GM04503 (cell line): ENCODE results near the gene VTI1A.

Experiments
- DNase-seq: peaks from one replicate; pipeline ENCODE4 v3.0.0-alpha.2; 2012; ENCODE audit warnings: low read depth

The VTI1A gene

DNA sequence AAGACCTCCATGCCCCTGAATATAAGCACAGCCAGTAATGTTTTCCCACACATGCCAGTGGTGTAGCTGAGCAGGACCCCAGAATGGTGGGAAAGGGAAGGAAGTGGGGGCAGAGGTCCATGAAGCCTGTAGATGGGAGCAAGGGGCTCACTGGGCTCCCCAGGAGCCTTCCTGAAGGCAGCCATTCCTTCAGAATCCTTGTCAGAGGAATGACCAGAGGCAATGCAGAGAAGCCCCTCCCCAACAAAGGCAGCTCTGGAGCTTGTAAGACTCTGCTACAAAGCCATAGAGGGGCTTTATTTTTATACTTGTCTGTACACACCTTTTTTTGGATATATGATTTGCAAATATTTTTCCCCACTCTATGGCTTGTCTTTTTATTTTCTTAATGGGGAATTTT is 338.1 kb downstream of the VTI1A start:
- no peak for DNase-seq

DNA sequence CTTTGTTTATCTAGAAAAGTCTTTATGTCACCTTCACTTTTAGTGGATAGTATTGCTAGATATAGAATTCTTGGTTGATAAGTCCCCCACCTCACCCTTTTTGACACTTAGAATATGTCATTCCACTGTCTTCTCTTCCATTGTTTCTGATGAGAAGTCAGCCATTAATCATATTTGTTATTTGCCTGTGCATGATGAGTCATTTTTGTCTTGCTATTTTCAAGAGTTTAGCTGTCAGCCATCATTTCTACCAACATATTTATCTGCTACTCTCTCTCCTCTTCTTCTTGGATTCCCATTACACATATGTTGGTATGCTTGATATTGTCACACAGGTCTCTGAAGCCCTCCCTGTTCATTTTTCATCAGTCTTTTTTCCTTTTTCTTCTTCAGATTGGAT is 342.2 kb downstream of the VTI1A start:
- no peak for DNase-seq

DNA sequence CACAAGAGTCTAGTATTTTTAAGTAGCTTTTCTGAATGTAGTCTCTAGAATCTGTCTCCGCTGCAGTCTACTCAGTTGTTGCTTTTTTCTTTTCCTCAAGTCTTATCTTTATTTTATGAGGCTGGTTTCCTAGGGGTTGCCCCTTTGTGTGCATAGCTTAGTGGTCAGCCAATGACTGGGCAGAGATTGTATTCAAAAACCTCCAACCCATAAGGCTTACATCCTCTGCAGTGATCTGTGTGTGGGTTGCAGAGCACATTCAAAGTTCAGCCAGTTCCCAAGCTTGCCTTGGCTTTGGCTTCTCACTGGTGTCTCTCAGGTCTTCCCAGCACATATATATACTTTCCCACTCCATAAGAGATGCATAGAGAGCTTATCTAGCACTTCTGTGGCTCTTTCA is 343.0 kb downstream of the VTI1A start:
- no peak for DNase-seq

DNA sequence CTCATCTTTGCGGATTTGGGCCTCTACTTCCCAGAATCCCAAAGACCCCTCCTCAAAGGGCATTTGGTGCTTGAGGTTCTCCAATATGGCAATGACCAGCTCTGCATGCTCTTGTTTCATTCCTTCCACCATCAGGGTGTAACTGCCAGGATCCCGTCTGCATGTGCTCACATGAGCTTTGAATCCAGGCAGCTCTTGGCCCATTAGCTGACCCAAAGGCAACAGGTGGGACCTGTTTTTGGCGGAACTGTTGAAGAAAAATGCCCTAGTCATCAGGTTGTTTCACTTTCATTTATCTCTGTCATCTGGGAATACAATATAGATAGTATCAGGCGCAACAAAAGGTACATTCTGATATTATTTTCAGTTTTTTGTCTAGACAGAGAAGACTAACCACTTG is 343.9 kb downstream of the VTI1A start:
- no peak for DNase-seq

DNA sequence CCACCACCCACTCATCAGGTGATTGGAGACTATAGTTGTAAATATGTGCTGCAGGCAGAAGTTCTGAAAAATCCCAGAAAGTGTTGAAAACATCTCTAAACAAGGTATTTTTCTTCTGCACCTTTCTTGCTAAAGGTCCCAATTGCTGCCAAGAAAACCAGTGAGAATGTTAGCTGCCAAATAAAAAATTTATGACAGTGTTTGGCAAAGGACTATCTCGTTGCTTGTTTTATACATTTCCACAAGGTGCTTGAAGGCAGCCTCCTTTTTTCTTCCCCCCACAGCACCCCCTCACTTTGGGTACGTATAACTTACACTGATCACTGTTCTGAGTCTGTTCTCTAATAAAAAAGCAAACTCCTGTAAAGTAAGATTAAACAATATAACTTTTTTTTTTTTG is 344.4 kb downstream of the VTI1A start:
- no peak for DNase-seq

DNA sequence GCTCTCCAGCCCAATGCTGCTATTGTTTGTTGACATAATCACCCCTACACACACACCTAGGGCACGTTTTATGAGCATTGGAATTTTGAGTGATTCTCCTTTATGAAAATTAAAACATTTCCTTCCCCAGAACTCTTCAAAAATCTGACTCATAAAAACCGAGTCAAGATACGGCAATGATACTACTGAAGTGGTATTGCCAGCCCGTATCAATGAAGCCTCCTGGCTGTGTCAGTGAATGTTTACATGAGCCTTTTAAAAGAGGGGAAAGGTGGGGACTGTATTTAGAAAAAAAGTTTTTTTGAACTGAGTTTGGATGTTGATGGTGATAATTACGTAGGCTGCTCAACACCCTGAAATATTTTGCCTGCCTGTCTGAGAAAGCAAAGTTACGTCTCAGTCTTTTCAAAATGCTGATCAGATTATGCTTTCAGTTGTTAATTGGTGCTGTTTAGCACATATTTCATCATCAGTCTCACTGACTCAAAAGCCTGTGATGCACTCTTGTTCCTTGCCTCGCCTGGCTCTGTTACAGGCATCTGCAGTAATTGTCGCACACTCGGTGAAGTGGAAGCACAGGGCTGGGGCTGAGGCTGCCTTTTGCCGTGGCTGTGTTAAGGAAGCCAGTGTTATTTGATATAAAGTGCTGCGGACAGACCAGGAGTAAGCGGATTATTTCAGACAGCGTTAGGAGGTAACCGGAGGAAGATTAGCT is 345.6 kb downstream of the VTI1A start:
- peak; percentile 50 for DNase-seq

DNA sequence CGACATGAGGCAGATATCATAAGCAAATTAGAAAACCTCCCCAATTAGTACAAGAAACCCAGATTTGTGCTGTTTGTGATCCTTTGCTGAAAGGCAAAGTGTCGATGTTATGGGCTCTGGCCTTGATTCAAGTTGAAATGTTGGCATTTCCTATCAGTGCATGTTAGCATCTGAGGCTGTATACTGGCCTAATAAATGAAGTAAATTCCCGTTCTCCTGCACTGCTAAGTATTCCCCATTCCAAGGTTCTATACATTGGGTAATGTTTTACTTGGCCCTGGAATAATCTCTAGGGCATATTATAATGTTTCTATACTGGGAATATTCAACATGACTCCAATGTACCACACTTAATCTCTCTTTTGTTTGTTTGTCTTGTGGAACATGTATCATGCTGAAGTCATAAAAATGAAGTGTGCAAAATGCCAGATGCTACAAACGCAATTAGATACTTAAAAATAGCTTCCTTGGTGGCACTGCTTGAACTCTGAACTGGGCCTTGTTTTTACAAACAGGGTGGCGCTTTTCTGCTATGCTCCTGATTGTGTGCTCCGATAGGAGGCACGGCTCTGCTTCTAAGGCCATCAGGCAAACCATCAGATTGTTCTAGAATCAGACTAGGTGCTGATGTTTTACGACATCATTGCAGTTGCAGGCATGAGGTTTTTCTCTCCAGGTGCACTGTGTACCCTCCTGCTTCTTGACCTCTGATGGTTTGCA is 346.3 kb downstream of the VTI1A start:
- no peak for DNase-seq

DNA sequence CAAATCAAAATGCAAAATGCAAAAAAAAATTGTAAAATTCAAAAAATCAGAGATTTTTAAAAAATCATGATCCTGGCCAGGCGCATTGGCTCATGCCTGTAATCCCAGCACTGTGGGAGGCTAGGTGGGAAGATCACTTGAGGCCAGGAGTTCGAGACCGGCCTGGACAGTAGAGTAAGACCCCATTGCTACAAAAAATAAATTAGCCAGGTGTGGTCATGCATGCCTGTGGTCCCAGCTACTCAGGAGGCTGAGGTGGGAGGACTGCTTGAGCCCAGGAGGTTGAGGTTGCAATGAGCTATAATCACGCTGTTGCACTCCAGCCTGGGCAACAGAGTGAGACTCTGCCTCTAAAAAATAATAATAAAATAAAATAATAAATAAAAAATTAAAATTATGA is 347.2 kb downstream of the VTI1A start:
- DNase-seq, result no peak

DNA sequence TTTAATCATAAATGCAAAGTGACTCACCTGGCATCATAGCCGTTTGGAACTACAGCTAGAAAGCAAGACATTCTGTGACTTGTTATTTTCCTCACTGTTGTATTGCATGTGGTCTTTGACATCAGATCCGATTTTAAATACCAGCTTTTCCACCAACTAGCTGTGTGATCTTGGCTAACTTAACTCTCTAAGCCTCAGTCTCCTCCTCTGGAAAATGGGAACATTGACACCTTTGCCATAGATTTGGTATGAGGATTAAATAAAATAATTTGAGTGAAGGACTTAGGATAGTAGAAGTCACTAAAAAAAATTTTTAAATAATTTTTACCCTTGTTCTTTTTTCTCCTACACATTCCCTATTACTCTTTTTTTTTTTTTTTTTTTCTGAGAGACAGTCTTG is 348.1 kb downstream of the VTI1A start:
- DNase-seq, result no peak

DNA sequence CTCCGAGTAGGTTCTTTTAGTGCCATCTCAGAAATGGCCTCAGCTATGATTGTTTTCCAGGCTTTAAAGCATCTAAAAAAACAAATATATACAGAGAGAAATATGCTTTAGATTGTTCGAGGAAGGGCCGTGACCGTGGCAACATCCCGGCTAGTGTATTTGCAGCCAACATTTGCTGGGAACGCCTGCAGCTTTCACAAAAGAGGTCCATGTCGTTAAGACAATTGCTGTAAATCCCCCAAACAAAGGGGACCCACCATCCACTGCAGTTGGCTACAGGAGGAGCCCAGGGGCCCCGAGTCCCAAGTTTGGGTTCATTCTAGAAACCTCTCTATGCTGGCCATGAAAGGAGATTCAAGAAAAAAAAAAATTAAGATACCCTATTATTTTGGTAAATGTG is 350.2 kb downstream of the VTI1A start:
- DNase-seq, result no peak

DNA sequence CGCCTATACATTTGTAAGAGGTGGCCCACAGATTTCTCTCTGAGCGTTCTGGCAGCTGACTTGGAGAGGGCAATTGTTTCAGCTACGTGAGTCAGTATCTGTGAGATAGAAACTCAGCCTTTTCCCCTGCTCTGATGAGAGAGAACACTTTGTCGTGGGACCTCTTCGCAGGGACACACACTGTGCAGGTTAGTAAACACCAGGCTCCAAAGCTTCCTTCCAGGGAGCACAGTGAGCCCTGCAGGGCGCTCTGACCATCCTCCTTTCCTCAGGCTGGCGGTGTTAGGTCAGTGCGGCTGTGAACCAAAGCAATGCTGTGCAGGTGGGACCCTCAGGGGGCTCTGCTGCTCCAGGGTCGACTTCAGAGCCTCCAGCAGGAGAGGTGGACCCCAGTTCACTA is 350.8 kb downstream of the VTI1A start:
- DNase-seq, result no peak

DNA sequence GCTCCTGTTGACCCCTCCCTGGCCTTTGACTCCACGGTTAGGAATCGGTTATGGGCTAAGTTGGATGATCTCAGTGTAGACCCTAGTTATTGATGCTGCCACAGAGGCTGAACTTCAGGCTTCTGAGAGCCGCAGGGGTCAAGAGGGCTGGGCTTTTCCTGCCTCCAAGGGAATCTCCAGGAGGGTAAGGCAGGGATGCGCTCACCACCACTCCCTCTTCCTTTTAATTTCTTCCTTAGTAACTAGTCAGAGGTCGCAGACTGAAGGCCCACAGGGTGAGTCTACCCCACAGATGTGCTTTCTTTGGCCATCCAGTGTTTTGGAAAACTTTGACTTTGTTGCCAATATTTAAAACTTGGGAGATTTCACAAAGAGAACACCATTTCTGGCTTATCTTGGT is 352.0 kb downstream of the VTI1A start:
- DNase-seq, result no peak

DNA sequence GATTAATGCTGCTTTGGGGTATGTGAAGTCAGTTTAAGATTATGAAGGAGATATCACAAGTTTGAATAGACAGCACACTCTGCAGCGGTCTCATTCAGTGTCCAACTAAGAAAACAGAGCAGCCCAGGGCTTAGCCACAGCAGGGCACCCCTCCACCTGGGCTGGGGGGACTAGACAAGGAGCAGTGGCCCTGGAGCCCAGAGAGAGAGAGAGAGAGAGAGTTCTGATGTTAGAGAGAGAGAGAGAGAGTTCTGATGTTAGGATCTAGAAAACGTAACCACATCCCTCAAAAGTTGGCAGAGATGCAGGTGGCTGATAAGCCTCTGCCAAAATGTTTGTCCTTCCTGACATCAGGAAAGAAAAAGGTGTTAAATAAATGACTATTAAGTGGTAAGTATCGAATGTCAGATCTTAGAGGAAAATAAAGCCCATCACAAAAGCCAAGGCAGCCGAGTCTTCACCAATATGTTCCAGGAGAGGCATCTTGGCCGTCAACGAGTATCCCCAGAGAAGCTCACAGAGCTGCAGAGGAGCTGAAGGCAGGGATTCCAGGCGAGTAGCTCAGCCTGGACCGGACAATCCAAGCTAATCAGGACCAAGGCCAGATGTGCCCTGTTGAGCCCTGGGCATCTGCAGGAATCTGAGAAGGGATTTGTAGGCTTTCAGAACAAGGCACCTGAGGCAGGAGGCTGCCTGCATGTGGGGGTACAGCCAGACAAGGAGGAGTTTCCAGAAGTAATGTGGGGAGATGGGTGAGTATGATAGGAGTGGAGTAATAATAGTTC is 352.9 kb downstream of the VTI1A start:
- DNase-seq, result no peak

DNA sequence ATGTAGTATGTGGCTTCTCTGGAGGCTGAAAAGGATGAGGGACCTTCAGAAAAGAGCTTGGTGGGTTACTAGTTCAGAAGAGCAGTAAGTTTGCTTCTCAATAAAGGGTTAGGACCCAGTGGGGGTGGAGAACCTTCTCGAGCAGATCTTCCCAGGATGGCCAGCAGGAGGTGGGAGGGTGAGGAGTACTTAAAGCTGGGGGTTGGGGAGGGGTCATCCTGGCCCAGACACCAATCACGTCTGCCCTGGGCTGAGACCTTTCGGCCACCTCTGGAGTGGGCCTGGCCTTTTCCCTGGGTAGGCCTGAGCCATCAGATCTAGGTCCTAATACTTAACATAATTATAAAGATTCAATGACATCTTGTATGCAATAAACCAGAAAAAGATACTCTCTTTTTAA is 354.0 kb downstream of the VTI1A start:
- no peak for DNase-seq

DNA sequence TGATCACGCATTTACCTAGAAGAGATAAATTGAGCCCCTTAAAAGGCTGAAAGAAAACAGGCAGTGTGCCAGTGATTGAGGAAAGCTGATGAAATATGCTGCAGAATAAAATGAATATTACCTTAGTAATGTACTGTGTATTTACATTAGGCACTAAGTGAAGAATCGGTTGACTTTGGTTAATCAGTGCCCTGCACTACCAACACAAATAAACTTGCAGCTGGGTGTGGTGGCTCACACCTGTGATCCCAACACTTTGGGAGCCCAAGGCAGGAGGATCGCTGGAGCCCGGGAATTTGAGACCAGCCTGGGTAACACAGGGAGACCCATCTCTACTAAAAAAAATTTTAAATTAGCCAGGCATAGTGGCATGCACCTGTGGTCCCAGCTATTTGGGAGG is 354.7 kb downstream of the VTI1A start:
- no peak for DNase-seq

DNA sequence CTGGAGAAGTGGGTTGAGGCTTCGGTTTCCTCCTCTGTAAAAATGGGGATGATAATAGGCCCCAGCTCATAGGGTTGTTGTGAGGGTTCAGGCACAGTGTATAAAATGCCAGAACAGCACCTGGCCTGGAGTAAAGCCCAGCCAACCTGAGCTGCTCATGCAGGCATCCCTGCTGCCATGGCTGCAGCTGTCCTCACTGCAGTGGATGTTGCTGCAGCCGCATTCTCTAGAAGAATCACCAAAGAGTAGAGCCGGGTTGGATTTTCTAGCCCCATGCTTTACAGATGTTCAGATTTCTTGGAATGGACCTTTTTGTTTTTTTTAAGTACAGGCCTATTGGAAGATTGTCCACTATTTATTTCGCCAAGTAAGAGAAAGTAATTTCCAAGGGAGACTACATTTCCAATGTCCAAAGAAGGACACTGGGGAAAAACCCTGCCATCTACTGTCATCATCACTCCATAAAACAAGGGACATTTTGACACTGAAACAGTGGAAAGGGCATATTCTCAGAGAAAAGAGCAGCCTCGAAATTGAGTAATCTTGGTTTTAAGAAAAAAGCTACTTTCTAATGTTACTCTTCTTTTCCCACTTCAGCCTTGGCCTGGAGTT is 355.5 kb downstream of the VTI1A start:
- no peak for DNase-seq

DNA sequence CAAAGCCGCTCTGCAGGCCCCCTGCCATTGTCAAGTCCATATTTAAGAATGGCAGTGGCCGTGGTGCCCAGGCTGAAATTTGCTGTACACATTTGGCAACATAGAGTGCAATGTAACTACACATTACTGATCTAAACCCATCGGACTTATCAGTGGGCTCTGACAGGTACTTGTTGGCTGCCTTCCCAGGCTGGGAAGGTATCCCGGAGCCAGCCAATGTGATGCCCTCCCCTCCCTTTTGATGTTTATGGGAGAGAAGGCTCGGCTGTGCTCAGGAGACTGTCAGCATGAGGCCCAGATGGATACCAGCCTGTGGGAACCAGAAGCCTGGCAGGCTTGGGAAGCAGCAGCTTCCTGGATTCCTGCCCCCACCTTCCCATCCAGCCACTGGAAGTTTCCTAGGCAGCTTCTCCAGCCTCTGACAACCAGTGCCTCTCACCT is 357.0 kb downstream of the VTI1A start:
- no peak for DNase-seq

DNA sequence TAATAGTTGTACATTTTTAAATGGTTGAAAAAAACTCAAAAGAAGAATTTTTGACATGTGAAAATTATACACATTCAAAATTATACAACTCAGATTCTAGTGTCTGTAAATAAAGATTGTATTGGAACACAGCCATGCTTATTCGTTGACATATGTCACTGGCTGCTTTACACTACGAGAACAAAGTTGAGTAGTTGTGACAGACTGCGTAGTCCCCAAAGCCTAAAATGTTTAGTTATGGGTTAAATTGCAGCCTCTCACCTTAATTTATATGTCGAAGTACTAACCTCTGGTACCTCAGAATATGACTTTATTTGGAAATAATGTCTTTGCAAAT is 358.2 kb downstream of the VTI1A start:
- DNase-seq, result no peak

DNA sequence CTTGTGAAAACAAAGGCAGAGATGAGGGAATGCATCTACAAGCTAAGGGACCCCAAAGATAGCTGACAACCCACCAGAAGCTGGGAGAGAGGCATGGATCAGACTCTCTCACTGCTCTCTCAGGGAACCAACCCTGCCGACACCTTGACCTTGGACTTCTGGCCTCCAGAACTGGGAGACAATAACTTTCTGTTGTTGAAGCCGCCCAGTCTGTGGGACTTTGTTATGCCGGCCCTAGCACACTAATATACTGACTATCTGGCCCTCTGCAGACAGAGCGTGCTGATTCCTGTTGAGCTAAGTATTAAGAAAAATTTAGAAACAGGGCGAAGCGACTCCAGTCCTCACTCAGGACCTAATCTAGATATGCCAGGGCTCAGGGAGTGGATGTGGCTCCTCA is 358.7 kb downstream of the VTI1A start:
- no peak for DNase-seq

DNA sequence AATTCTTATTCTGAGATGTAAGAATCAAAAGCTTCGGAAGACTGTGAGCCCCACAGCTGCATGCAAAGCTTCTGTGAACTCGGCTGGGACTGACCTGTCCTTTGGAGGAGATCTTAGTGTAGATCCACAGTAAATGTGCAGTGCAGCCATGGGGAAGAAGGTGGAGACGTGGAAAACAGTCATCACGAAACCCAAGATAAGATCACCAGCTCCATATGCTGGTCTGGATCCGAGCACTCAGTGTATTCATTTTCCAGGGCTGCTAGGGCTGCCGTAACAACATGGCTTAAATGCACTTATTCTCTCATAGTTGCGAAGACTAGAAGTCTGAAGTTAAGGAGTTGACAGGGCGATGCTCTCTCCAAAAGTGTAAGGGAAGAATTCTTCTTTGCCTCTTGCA is 360.0 kb downstream of the VTI1A start:
- DNase-seq, result no peak

DNA sequence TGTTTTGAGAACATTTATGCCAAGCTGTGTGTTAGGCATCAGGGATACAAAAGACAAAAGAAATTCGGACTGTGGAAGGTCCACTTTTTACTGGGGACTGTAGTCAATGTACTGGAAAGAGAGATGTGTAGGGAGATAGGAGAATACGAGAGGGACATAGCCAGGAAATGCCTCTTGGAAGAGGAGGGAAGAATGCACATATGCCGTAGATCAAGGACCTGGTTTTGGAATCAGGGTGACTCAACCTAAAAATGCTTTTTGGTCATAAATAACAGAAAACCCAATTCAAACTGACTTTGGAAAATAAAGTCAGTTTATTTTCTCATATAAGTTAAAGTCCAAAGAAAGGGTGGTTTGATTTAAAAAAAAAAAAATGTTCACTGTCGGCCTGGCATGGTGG is 362.7 kb downstream of the VTI1A start:
- DNase-seq, result no peak

DNA sequence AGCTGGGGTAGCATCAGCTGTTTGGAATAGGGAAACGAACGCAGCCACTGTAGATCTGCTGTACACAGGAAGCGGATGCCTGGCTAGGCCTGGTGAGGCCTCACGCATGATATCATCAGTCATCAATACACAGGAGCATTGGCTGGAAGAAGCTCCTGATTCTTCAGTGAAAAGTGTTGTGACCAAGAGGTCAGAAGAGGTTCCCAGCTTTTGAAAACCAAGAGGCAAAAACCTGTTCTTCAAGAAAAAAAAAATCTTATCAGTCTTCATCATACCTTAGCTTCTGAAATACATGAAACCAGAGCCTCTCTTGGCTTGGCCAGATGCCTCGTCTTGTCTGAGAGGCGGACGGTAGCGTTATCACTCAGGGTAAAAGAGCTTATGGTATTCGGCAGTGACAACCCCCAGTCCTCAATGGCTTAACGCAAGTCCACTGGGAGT is 363.7 kb downstream of the VTI1A start:
- DNase-seq, result no peak
